Psoas muscle (tissue), 8 donors: ENCODE data around the gene TRAPPC12. TPM values are rescaled to one million over a fixed set of nuclear protein-coding genes. Genes with fewer than 3 reads are reported as not detected.
A peak's percentile ranks its signal among the peaks of the same experiment; 100 is the strongest.

Source experiments
- ATAC-seq, 4 donors: fragments of 200-7000 bp; cut with Tn5 transposase; one replicate each; pipeline ENCODE4 v1.9.1; 2020; ENCODE audit warnings: moderate library complexity in 3 of 4, mild to moderate bottlenecking in 2 of 4
- DNase-seq, 2 donors: peaks; one replicate each; pipeline ENCODE4 v3.0.0-alpha.2; 2020
- H3K27ac ChIP-seq: fragments of 200-600 bp; one replicate; pipeline ENCODE4 v1.8.0; 2022
- H3K27me3 ChIP-seq, 3 donors: fragments of 200-600 bp in 1 of 3; one replicate each; pipeline versions ENCODE4 v1.6.1 to v1.8.0; 2013 to 2022; ENCODE audit warnings: low read length in 2 of 3, mild to moderate bottlenecking in 2 of 3, moderate library complexity in 1 of 3; ENCODE audit not compliant: insufficient read depth in 3 of 3
- H3K36me3 ChIP-seq, 2 donors: fragments of 200-600 bp in 1 of 2; one replicate each; pipeline versions ENCODE4 v1.6.1 to v1.8.0; 2013 to 2022; ENCODE audit warnings: low read depth in 1 of 2, mild to moderate bottlenecking in 1 of 2, moderate library complexity in 1 of 2; ENCODE audit not compliant: insufficient read depth in 1 of 2
- H3K4me1 ChIP-seq: fragments of 200-600 bp; one replicate; pipeline ENCODE4 v1.8.0; 2022
- H3K4me3 ChIP-seq: fragments of 200-600 bp; one replicate; pipeline ENCODE4 v1.8.0; 2022; ENCODE audit warnings: mild to moderate bottlenecking
- H3K9me3 ChIP-seq: fragments of 200-600 bp; one replicate; pipeline ENCODE4 v1.8.0; 2022
- WGBS, 3 donors: extraction: QIAGEN DNeasy Blood & Tissue Kit; methylation state at CpG; one replicate each; pipeline versions ENCODE4 v1.1.6 to v1.1.7; 2013; 5-methylcytosine and 5-hydroxymethylcytosine counted together
- intact Hi-C, 2 donors: fragments of 100-400 bp; cut with DNase I; formaldehyde crosslinking; loops; one replicate each; pipeline versions ENCODE4 v1.11.0 to v1.14.2; 2022
- polyA plus RNA-seq, 3 donors: library from polyadenylated mRNA; stranded (reverse); fragments of 200-250 nt; gene quantifications; one replicate each; pipeline ENCODE4 v1.2.3, GENCODE V29; 2013
- total RNA-seq, 4 donors: library from RNA; stranded (reverse); fragmentation: NEBNext Ultra II Directional in 2 of 4; extraction: Animal tissue kit (Norgen Biotek cat#: 25700) in 2 of 4; gene quantifications; one replicate each; pipeline versions ENCODE4 v1.2.1 to v1.2.4, GENCODE V29; 2021 to 2023
- TF ChIP-seq, protein P1 (sequence below): fragments of 200-600 bp; IDR thresholded peaks from one replicate; pipeline ENCODE4 v1.8.0; 2022; ENCODE audit warnings: antibody characterized with exemption
- donor health status: healthy with polysubstance abuse.
- donor health status: DM: no; HTN: no; CAD: no; lungs with moderate emphysema.
- donor health status: Bipolar disorder and iron deficiency.
- donor health status: healthy.
- donor health status: DM: yes; HTN: yes; CAD: no.
- donor health status: DM: no; HTN: no; CAD: no.
- donor health status: DM: no; HTN: no; CAD: no.
- donor health status: DM: yes; HTN: yes; CAD: no.

Gene TRAPPC12
- total and polyA plus RNA-seq, 7 donors, result 28.7 to 90.3 (median 56.7) TPM

DNA sequence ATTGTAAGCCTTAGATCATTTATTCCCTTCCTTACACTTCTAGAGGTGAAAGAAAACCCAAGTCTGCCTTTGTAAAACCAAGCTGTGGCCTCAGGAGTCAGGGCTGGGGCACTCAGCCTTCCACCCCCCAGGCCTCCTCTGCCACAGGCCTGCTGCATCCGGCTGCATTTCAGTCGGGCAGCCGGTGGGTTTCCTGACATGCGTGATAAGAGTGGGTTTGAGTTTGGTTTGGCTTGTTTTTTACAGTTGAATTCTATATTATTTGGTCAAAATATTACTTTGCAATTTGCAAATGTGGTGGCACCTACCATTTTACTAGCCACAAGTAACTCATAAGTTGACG, 97.5 kb downstream of the TRAPPC12 start:
- TF ChIP-seq, protein P1, sequence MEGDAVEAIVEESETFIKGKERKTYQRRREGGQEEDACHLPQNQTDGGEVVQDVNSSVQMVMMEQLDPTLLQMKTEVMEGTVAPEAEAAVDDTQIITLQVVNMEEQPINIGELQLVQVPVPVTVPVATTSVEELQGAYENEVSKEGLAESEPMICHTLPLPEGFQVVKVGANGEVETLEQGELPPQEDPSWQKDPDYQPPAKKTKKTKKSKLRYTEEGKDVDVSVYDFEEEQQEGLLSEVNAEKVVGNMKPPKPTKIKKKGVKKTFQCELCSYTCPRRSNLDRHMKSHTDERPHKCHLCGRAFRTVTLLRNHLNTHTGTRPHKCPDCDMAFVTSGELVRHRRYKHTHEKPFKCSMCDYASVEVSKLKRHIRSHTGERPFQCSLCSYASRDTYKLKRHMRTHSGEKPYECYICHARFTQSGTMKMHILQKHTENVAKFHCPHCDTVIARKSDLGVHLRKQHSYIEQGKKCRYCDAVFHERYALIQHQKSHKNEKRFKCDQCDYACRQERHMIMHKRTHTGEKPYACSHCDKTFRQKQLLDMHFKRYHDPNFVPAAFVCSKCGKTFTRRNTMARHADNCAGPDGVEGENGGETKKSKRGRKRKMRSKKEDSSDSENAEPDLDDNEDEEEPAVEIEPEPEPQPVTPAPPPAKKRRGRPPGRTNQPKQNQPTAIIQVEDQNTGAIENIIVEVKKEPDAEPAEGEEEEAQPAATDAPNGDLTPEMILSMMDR, result no peak
- 53 to 69% (median 65%) methylated on average over 5 of the region's 5 CpGs for WGBS, 3 donors
- DNase-seq, result no peak
- Histone ChIP-seq H3K36me3 (peaks cover 0 to 37% of the 10 kb centered on the region in 2 donors), H3K27ac (peak overlapping the region; percentile 81), H3K4me3 (peak overlapping the region; percentile 22), H3K27me3 (no peaks in the 10 kb centered on the region), H3K9me3 (no peaks in the 10 kb centered on the region), H3K4me1 (peaks cover 35% of the 10 kb centered on the region)
- intact Hi-C loops, result loop anchor here (5.0 kb wide), 2 partner anchors 35 to 40 kb away; partner anchors contain the start of gene ADI1 (in 1 of the 2)
- peak in 2 of 4 donors; percentile 10 to 26 for ATAC-seq

DNA sequence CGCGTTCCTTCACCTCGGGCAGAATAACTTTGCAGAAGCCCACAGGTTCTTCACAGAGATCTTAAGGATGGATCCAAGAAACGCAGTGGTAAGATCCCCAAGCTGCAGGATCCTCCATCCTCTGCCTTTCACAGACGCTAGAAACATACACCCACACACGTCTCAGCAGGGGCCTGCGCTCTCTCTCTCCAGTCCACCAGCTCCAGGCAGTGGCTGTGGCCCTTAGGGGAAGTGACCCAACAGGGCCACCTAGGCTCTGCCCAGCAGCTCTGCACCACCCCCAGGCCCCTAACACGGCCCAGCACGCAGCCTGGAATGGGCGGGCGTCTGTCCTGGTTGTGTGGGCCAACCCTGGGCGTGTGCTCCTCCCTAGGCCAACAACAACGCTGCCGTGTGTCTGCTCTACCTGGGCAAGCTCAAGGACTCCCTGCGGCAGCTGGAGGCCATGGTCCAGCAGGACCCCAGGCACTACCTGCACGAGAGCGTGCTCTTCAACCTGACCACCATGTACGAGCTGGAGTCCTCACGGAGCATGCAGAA, 99.4 kb downstream of the TRAPPC12 start:
- TF ChIP-seq, protein P1, result no peak
- DNase-seq (peak in 1 of 2 donors; percentile 23), ATAC-seq (no peak)
- Histone ChIP-seq H3K27me3 (no peaks in the 10 kb centered on the region), H3K4me3 (no peak overlapping the region), H3K4me1 (peaks cover 23% of the 10 kb centered on the region), H3K36me3 (peaks cover 0 to 36% of the 10 kb centered on the region in 2 donors), H3K9me3 (no peaks in the 10 kb centered on the region), H3K27ac (no peak overlapping the region)
- intact Hi-C loops, result loop anchor here (5.0 kb wide), 2 partner anchors 33 to 38 kb away; partner anchors contain the start of gene ADI1 (in 1 of the 2)
- WGBS, 3 donors, result 94 to 96% (median 95%) methylated on average over 19 of the region's 19 CpGs

DNA sequence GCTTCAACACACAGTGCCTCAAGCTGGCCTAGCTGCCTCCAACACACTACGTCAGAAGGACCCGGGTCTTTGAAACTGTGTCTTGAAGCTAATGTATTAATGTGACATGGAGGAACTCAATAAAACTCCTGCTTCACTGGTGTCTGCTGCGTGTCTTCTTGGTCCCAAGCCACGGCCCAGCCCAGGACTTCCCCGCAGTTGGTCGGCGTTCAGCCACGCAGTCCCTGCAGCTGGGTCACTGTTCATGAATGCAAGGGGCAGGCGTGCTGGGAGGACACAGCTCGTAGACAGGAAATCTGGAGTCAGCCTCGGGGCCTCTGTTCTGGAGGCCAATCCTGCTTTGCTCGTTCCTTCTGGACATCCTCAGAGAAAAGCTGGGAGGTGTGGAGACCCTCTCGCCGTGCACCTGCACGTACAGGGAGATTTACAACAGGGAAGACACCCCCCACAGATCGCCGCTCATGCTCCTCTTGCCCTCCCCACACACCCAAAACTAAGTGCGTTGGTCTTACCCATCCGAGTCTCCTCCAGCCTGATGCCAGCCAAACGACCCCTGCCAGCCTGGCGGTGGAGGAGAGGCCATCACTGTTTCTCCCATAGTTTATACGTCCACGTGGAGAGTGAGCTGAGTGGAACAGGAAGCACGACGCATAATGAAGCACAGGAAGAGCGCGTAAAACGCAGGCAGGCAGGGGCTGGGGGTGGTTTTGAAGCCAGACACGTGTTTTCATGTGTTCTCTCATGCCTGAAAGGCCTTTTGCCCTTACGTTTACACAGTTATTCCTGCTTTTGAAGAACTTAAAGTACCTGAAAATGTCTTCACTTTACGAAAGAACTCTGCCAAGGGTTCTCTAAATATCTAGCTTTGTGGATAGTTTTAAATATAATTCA, 100.2 kb downstream of the TRAPPC12 start:
- intact Hi-C loops, result loop anchor here (5.0 kb wide), 2 partner anchors 33 to 38 kb away; partner anchors contain the start of gene ADI1 (in 1 of the 2)
- TF ChIP-seq, protein P1, result no peak
- no peak overlapping the region for H3K4me3 ChIP-seq
- DNase-seq (peak in 1 of 2 donors; percentile 24), ATAC-seq (no peak)
- 83 to 87% (median 85%) methylated on average over 31 of the region's 31 CpGs for WGBS, 3 donors
- no peak overlapping the region for H3K27ac ChIP-seq
- no peaks in the 10 kb centered on the region for H3K27me3 ChIP-seq
- H3K4me1 ChIP-seq, result peaks cover 23% of the 10 kb centered on the region
- H3K9me3 ChIP-seq, result no peaks in the 10 kb centered on the region
- peaks cover 0 to 34% of the 10 kb centered on the region in 2 donors for H3K36me3 ChIP-seq

DNA sequence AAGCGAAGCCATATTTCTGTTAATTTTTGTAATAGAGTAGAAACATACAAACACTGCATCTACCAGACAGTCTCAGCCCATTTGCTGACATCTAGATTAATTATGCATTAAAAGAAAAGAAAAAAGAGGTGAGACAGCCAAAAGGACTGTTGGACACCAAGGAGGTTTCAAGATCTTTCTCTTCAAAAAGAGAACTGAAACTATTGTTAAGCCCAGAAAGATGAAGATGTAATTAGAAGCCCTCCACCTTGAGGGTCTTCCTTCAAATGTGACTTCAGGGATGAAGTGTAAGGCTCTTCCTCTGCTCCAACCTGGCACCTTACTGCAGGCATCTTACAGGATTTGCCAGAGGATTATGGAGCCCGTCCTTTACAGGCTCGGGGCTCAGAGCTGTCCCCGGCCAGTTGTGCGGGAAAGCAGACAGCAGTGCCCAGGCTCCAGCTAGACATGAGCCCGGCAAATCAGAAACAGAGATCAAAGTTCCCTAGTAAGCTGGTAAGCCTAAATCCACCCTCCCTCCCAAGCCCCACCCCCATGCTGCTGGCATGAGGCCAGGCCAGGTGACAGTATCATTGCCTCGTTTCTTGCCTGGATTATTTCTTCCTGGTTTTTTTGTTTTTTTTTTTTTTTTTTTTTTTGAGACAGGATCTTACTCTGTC, 101.0 kb downstream of the TRAPPC12 start:
- DNase-seq (peak in 1 of 2 donors; percentile 42), ATAC-seq (no peak)
- Histone ChIP-seq H3K4me1 (peaks cover 20% of the 10 kb centered on the region), H3K27ac (no peak overlapping the region), H3K27me3 (no peaks in the 10 kb centered on the region), H3K36me3 (peaks cover 0 to 37% of the 10 kb centered on the region in 2 donors), H3K4me3 (no peak overlapping the region), H3K9me3 (no peaks in the 10 kb centered on the region)
- TF ChIP-seq, protein P1, result no peak
- intact Hi-C loops, result no loop called here
- WGBS, 3 donors, result 54 to 59% (median 55%) methylated on average over 7 of the region's 7 CpGs
